ENCODE data around the gene GALK2. TPM values are rescaled to one million over a fixed set of nuclear protein-coding genes. Genes with fewer than 3 reads are reported as not detected.

Gene GALK2
- polyA plus RNA-seq, 2 of the 4 experiments (the other 2 are of a cell fraction), result 26.8 to 40.5 TPM

DNA sequence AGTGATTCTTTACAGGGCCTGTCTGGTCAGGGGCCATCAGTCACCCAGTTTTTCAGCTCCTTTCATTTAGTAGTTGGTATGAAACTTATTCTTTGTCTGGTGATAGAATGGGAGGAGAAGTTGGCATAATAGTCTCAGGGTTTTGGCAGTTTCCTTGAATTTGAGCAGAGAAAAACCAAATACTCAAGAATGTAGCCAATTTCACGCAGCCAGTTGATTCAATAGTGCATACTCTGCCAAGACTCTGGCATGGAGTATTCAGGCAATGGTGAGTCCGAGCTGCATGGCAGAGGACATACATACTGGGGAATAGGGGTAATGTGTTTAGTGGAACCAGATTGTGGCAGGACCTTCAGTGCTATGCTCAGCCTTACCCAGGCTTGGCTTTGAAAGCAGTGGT, 118.3 kb downstream of the GALK2 start (continued):
- TF ChIP-seq GATA3 (IDR thresholded peaks at IDR 0.05; ENCODE audit: borderline replicate concordance), result no peak

GRCh38 chr15:49290191-49290590, 120.1 kb downstream of the GALK2 start:
- ChIA-PET POLR2A (no interaction called here), CTCF (no interaction called here)

GRCh38 chr15:49293941-49294340, 123.9 kb downstream of the GALK2 start:
- ATAC-seq (no peak), FAIRE-seq (no peak), DNase-seq (ENCODE audit: low read depth in 1 of 2, low spot score in 1 of 2) (no peak)
- H3K9me3 ChIP-seq, result no peaks in the 10 kb centered on the region
- H3K4me3 ChIP-seq, result no peak overlapping the region
- CTCF ChIA-PET, result no interaction called here
- POLR2A ChIA-PET, result no interaction called here
- H3K4me2 ChIP-seq, result no peak overlapping the region
- no peaks in the 10 kb centered on the region for H3K4me1 ChIP-seq
- TF ChIP-seq JUNB (IDR thresholded peaks at IDR 0.05), result no peak
- no peak for TF ChIP-seq MYC (IDR thresholded peaks at IDR 0.05; ENCODE audit: borderline replicate concordance, low read length)
- TF ChIP-seq TP53 (CRISPR knock-in tag; IDR thresholded peaks at IDR 0.05), result no peak
- TF ChIP-seq PBX3 (IDR thresholded peaks at IDR 0.05), result no peak
- no peak for TF ChIP-seq RFX5 (IDR thresholded peaks at IDR 0.05)
- TF ChIP-seq ZC3H11A (IDR thresholded peaks at IDR 0.05), result peak; percentile 95
- no peak for TF ChIP-seq MAZ (IDR thresholded peaks at IDR 0.05; ENCODE audit: borderline replicate concordance, low read depth, low read length)
- no peak overlapping the region for H3K27ac ChIP-seq

More at GRCh38 chr15:49290191-49290590, 120.1 kb downstream of the GALK2 start:
- WGBS (ENCODE audit: missing lambda C conversion rate), result 100% methylated on average over 1 of the region's 1 CpG
- FAIRE-seq (no peak), DNase-seq (ENCODE audit: low read depth in 1 of 2, low spot score in 1 of 2) (no peak), ATAC-seq (no peak)
- no peak overlapping the region for H3K4me3 ChIP-seq
- TF ChIP-seq NPAS2 (CRISPR knock-in tag; IDR thresholded peaks at IDR 0.05; ENCODE audit: borderline replicate concordance) (no peak), RCOR1 (IDR thresholded peaks at IDR 0.05; ENCODE audit: low read depth, low read length) (no peak), KDM5A (IDR thresholded peaks at IDR 0.05) (no peak), PHF8 (IDR thresholded peaks at IDR 0.05; ENCODE audit: borderline replicate concordance, low read depth) (no peak), SREBF2 (IDR thresholded peaks at IDR 0.05) (no peak)
- no peak overlapping the region for H3K27ac ChIP-seq
- H3K4me2 ChIP-seq, result no peak overlapping the region
- peaks cover 7% of the 10 kb centered on the region; the same call in 1 of the 3 replicates for H3K4me1 ChIP-seq
- no peaks in the 10 kb centered on the region for H3K9me3 ChIP-seq

DNA sequence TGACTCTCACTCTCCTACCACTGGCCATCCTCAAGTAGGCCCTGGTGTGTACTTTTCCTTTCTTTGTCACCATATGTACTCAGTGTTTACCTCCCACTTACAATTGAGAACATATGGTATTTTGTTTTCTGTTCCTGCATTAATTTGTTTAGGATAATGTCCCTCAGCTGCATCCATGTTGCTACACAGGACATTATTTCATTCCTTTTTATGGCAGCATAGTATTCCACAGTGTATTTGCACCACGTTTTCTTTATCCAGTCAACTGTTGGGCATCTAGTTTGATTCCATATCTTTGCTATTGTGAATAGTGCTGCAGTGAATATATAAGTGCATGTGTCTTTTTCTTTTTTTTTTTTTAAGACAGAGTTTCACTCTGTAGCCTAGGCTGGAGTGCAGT, 126.2 kb downstream of the GALK2 start:
- FAIRE-seq (no peak), DNase-seq (ENCODE audit: low read depth in 1 of 2, low spot score in 1 of 2) (no peak), ATAC-seq (no peak)
- H3K4me3 ChIP-seq, result no peak overlapping the region
- 87% methylated on average over 1 of the region's 1 CpG for WGBS (ENCODE audit: missing lambda C conversion rate)
- TF ChIP-seq E2F6 (IDR thresholded peaks at IDR 0.05; ENCODE audit: borderline replicate concordance, low read depth) (no peak), EHMT2 (IDR thresholded peaks at IDR 0.05; ENCODE audit: low read depth) (no peak), PBX3 (IDR thresholded peaks at IDR 0.05) (no peak), HEYL (CRISPR knock-in tag; IDR thresholded peaks at IDR 0.05) (no peak), HOXB5 (CRISPR knock-in tag; IDR thresholded peaks at IDR 0.05) (no peak), RAD21 (conservative IDR thresholded peaks at IDR 0.05 in 1 of 2, IDR thresholded peaks at IDR 0.05 in 1 of 2) (no peak), RCOR1 (IDR thresholded peaks at IDR 0.05; ENCODE audit: low read depth, low read length) (no peak), HDAC2 (IDR thresholded peaks at IDR 0.05) (no peak), ZSCAN20 (CRISPR knock-in tag; IDR thresholded peaks at IDR 0.05) (no peak), TFCP2L1 (CRISPR knock-in tag; IDR thresholded peaks at IDR 0.05) (no peak), MAZ (IDR thresholded peaks at IDR 0.05; ENCODE audit: borderline replicate concordance, low read depth, low read length) (no peak), USF2 (IDR thresholded peaks at IDR 0.05) (no peak)
- TF ChIP-seq, protein P1, sequence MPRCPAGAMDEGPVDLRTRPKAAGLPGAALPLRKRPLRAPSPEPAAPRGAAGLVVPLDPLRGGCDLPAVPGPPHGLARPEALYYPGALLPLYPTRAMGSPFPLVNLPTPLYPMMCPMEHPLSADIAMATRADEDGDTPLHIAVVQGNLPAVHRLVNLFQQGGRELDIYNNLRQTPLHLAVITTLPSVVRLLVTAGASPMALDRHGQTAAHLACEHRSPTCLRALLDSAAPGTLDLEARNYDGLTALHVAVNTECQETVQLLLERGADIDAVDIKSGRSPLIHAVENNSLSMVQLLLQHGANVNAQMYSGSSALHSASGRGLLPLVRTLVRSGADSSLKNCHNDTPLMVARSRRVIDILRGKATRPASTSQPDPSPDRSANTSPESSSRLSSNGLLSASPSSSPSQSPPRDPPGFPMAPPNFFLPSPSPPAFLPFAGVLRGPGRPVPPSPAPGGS (IDR thresholded peaks at IDR 0.05), result no peak
- TF ChIP-seq, protein P2, sequence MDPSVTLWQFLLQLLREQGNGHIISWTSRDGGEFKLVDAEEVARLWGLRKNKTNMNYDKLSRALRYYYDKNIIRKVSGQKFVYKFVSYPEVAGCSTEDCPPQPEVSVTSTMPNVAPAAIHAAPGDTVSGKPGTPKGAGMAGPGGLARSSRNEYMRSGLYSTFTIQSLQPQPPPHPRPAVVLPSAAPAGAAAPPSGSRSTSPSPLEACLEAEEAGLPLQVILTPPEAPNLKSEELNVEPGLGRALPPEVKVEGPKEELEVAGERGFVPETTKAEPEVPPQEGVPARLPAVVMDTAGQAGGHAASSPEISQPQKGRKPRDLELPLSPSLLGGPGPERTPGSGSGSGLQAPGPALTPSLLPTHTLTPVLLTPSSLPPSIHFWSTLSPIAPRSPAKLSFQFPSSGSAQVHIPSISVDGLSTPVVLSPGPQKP (IDR thresholded peaks at IDR 0.05; ENCODE audit: low read depth, low read length), result no peak
- CTCF ChIA-PET, result no interaction called here
- POLR2A ChIA-PET, result no interaction called here
- no peak overlapping the region for H3K27ac ChIP-seq
- H3K4me2 ChIP-seq, result no peak overlapping the region
- no peaks in the 10 kb centered on the region for H3K4me1 ChIP-seq
- H3K9me3 ChIP-seq, result no peaks in the 10 kb centered on the region
